ENCODE data around the gene WDTC1. TPM values are rescaled to one million over a fixed set of nuclear protein-coding genes. Genes with fewer than 3 reads are reported as not detected.
"Not testable (repeated sequence)": the region's sequence is repeated elsewhere in the genome, so short reads cannot be mapped to it uniquely, and the experiment has no call there.

The WDTC1 gene
- total and polyA plus RNA-seq, 9 donors: 20.2 to 43.9 (median 29.2) TPM

GRCh38 chr1:27274204-27274603 lies 39.8 kb downstream of the WDTC1 start:
- intact Hi-C loops (cut with DNase I): no loop called here
- no peak overlapping the region for H3K4me3 ChIP-seq
- no peak for TF ChIP-seq EP300 (IDR thresholded peaks at IDR 0.05)
- TF ChIP-seq POLR2A (IDR thresholded peaks at IDR 0.05): no peak
- no peak for TF ChIP-seq CTCF (IDR thresholded peaks at IDR 0.05)
- no peaks in the 10 kb centered on the region for H3K27me3 ChIP-seq
- H3K36me3 ChIP-seq: no peaks in the 10 kb centered on the region
- no peaks in the 10 kb centered on the region for H3K4me1 ChIP-seq (ENCODE audit: insufficient read depth)
- no peak for DNase-seq
- H3K9me3 ChIP-seq: no peaks in the 10 kb centered on the region
- no peak overlapping the region for H3K27ac ChIP-seq
- WGBS, 3 donors: 65 to 98% (median 87%) methylated on average over 1 of the region's 1 CpG

DNA sequence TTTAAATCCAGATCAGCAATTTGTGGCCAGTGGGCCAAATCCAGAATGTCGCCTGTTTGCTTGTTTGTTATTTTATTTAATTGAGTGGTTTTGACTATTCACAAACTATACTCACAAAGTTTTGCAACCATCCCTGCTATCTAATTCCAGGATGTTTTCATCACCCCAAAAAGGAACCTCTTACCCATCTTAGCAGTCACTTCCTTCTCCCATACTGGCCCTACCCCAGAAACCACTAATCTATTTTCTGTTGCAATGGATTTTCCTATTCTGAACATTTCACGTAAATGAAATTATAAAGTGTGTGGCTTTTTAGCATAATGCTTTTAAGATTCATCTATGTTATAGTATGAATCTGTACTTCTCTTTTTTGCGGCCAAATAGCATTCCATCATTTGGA lies 41.3 kb downstream of the WDTC1 start:
- DNase-seq: no peak
- WGBS, 3 donors: 30 to 65% (median 64%) methylated on average over 3 of the region's 3 CpGs
- Histone ChIP-seq H3K4me3 (no peak overlapping the region), H3K27ac (no peak overlapping the region), H3K36me3 (no peaks in the 10 kb centered on the region), H3K9me3 (no peaks in the 10 kb centered on the region), H3K27me3 (no peaks in the 10 kb centered on the region), H3K4me1 (ENCODE audit: insufficient read depth) (no peaks in the 10 kb centered on the region)
- TF ChIP-seq EP300 (IDR thresholded peaks at IDR 0.05) (no peak), CTCF (IDR thresholded peaks at IDR 0.05) (no peak), POLR2A (IDR thresholded peaks at IDR 0.05) (no peak)
- intact Hi-C loops (cut with DNase I): no loop called here

DNA sequence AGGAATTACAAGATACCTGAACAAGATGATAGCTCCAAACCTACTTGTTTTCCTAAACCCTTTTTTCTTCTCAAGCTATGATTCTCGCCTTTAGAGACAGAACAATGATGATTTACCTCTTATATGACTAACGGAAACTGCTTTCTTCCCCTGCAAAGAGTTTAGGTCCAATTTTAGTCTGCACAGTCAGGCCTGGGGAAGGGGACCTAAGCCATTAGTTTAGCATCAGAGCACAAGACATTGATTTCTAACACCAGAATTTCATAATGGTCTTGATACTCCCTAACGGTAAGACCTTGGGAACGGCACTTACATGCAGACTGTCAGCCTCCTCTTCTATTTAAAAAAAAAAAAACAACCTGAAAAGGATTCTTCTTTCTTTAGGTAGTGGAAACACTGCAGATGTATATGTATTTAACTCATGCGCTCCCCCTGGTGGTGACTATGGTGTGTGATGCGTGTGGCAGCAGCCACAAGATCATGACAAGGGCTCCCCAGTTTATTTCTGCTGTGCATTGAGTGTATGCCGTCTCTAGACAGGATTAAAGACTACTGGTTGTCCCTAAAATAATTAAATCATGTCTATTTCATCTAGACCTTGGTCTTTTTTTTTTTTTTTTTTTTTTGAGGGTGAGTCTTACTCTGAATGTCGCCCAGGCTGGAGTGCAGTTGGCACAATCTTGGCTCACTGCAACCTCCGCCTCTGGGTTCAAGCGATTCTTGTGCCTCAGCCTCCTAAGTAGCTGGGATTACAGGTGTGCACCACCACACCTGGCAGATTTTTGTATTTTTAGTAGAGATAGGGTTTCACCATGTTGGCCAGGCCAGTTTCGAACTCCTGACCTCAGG lies 50.2 kb downstream of the WDTC1 start:
- H3K9me3 ChIP-seq: no peaks in the 10 kb centered on the region

GRCh38 chr1:27285274-27285660 lies 50.8 kb downstream of the WDTC1 start:
- H3K9me3 ChIP-seq: no peaks in the 10 kb centered on the region
- H3K27me3 ChIP-seq: no peaks in the 10 kb centered on the region
- DNase-seq: no peak
- no peak for TF ChIP-seq CTCF (IDR thresholded peaks at IDR 0.05)
- no peak for TF ChIP-seq EP300 (IDR thresholded peaks at IDR 0.05)
- TF ChIP-seq POLR2A (IDR thresholded peaks at IDR 0.05): no peak
- H3K4me1 ChIP-seq (ENCODE audit: insufficient read depth): no peaks in the 10 kb centered on the region
- H3K27ac ChIP-seq: no peak overlapping the region
- intact Hi-C loops (cut with DNase I): loop anchor here in 3 of 4 donors (2.0 to 10.0 kb wide), 2 partner anchors 182 to 240 kb away; no protein-coding TSS in a partner anchor
- no peak overlapping the region for H3K4me3 ChIP-seq
- no peaks in the 10 kb centered on the region for H3K36me3 ChIP-seq
- 62 to 67% (median 66%) methylated on average over 2 of the region's 2 CpGs for WGBS, 3 donors

More for the DNA sequence above, 50.2 kb downstream of the WDTC1 start:
- TF ChIP-seq EP300 (IDR thresholded peaks at IDR 0.05): no peak
- TF ChIP-seq POLR2A (IDR thresholded peaks at IDR 0.05): no peak
- peak; percentile 62 to 71 (median 63) for TF ChIP-seq CTCF (IDR thresholded peaks at IDR 0.05)
- 45 to 47% (median 46%) methylated on average over 11 of the region's 11 CpGs for WGBS, 3 donors
- no peak overlapping the region for H3K4me3 ChIP-seq
- intact Hi-C loops (cut with DNase I): loop anchor here (2.0 to 10.0 kb wide), 4 partner anchors 87 to 240 kb away; no protein-coding TSS in a partner anchor
- no peaks in the 10 kb centered on the region for H3K27me3 ChIP-seq
- no peak overlapping the region for H3K27ac ChIP-seq
- no peaks in the 10 kb centered on the region for H3K4me1 ChIP-seq (ENCODE audit: insufficient read depth)
- no peaks in the 10 kb centered on the region for H3K36me3 ChIP-seq
- peak; percentile 77 to 88 (median 84) for DNase-seq

DNA sequence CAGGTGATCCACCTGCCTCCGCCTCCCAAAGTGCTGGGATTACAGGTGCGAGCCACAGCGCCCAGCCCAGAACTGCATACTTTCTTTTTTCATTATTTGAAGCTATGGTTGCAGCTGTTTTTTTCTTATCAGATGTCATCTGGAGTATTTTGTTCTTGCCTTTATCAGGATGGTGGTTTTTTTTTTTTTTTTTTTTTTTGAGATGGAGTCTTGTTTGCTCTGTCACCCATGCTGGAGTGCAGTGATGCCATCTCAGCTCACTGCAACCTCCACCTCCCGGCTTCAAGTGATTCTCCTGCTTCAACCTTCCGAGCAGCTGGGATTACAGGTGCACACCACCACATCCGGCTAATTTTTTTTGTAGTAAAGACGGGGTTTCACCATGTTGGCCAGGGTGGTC lies 51.4 kb downstream of the WDTC1 start:
- DNase-seq; H3K27ac ChIP-seq; H3K4me3 ChIP-seq; H3K36me3 ChIP-seq; H3K27me3 ChIP-seq; H3K9me3 ChIP-seq; H3K4me1 ChIP-seq (ENCODE audit: insufficient read depth): not testable (repeated sequence)
- intact Hi-C loops (cut with DNase I): loop anchor here in 3 of 4 donors (2.0 to 10.0 kb wide), 2 partner anchors 183 to 241 kb away; no protein-coding TSS in a partner anchor
- WGBS, 3 donors: 95 to 96% (median 96%) methylated on average over 7 of the region's 7 CpGs

- 95 to 97% (median 97%) methylated on average over 19 to 27 of the region's 29 CpGs for WGBS, 3 donors
- H3K9me3 ChIP-seq; H3K36me3 ChIP-seq; DNase-seq; H3K27ac ChIP-seq; H3K4me1 ChIP-seq (ENCODE audit: insufficient read depth); H3K27me3 ChIP-seq; H3K4me3 ChIP-seq: not testable (repeated sequence)
- intact Hi-C loops (cut with DNase I): loop anchor here in 3 of 4 donors (10.0 kb wide), 1 partner anchor 244 kb away; no protein-coding TSS in a partner anchor
These were observed 54.7 kb downstream of the WDTC1 start for GRCh38 chr1:27289125-27289524.

All from ovary (tissue), 9 donors.